CD1c-positive myeloid dendritic cell (primary cell): Measurements from ENCODE around the gene CLSTN2.

Experiments
- DNase-seq: peaks from one replicate; pipeline ENCODE4 v3.0.0-alpha.2; 2016; ENCODE audit errors: extremely low spot score

CLSTN2 gene

DNA sequence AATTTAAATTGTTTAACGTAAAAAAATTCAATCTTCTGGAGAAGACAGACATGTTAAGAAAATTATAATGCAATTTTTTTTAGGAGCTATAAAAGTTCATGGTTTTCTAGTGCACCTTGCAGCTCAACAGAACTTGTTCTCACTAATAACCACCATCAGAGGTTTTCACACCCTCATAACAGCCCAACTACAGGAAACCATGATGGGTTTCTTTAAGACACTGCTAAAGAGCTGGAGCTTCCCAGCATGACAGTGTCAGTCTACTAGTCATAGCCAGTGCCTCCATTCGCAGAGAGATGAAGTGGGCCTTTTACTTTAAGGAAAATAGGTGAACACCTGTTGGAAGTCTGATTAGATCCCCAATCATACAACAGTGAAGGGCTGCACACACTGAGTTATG is 518.8 kb downstream of the CLSTN2 start:
- no peak for DNase-seq

DNA sequence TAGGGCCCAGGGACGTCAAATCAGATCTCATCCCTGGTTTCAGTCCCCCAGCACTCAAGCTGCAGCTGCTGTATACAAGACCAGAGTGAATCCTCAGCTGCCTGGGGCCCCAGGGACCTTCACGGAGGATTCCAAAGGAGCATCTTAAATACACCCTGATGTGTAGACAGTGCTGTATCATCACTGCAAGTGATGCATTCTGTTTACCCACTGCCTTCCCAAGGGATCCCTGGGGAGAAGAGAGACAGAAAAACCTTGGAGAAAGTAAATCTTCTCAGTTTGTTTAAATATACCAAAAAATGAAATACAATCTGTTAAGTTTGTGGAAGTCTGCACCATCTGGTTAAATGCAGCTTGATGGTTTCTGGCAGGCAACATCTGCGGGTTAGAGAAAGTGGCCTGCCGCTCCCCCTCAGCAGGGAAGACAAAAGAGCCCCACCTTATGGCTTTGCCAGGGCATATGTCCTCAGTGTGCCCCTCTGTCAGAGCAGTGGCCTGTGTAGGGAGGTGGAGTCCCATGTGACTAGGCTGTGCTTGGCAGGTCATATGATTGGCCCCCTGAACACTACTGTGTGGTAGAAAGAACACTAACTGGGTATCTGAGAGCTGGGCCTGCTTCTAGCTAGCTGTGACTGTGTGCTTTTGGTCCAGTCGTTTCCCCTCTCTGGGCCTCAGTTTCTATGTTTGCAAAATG is 520.7 kb downstream of the CLSTN2 start:
- DNase-seq, result no peak

DNA sequence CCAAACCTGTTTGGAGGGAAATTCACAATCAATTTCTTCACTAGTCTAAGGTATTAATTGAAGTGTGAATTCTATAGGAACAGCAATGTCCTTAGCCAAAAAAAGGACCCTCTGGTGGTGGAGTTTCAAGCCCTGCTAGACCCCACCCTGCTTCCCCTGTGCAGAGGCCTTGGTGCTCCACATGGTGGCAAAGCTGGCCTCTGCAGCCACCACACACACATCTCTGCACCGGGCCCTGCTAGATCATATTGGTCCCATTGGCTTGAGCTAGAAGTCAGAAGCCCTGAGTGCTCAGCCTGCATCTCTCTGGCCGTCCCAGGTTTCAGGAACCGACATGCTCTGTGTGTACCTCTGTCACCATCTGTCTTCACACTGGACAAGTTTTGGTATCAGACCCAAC is 522.0 kb downstream of the CLSTN2 start:
- no peak for DNase-seq

DNA sequence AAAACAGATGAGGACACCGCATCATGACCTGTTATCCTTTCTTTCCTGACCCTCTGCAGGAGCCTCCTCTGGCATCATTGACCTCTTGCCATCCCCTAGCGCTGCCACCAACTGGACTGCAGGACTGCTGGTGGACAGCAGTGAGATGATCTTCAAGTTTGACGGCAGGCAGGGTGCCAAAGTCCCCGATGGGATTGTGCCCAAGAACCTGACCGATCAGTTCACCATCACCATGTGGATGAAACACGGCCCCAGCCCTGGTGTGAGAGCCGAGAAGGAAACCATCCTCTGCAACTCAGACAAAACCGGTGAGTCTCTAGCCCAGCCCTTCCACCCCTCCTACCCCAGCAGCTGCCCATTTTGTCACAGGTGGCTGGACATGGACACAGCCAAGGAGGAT is 524.5 kb downstream of the CLSTN2 start:
- DNase-seq, result no peak

DNA sequence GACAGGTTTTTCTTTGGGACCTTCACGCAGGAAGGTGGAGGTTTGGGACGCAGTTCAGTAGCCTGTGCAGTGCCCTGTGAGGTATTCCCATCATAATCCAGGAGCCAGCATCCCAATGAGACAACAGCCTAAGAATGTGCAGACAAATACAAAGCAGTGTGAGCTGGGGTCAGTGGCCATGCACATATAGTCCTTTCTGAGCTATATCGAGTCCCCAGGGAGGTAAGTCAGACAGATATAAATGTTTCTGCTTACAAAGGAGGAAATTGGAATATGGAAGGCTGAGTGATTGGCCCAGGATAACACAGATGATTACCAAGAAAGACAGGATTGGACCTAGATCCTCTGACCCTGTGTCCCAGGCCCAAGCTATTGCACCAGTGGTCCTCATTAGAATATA is 526.3 kb downstream of the CLSTN2 start:
- no peak for DNase-seq

DNA sequence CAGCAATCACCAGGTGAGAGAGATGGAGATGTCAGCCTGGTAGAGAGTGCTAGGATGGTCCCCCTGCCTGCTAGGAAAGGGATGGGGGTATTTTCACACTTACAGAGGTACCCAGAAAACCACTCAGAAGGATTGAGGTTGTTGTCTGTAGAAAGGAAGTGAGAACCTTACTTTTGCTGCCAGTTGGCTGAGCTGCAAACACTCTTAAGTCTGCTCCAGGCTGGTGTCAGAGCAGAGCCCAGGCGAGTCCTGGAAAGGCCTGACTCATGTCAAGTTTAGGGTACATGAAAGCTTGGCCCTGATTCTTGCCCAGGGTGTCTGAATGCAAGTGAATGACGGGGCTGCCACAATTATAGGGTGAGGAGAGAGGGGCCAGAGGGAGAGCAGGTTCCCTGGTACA is 528.4 kb downstream of the CLSTN2 start:
- DNase-seq, result no peak

DNA sequence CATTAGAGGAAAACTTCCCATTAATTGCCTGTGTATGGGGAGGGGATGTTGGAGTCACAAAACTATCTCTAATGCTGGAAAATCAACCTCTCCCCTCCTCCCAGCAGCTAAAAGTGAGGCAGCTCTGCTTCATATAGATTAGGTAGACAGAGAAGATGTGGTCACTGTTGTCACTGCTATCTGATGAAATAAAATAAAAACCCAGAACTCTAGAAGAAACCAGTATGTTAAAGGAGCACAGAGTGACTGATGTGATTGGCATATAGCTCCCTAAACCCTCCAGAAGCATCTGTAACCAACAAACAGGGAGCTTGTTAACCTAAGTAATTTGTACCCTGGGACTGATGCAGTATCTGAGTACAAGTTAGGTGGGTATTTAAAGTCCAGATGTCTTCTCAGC is 531.0 kb downstream of the CLSTN2 start:
- DNase-seq, result no peak

DNA sequence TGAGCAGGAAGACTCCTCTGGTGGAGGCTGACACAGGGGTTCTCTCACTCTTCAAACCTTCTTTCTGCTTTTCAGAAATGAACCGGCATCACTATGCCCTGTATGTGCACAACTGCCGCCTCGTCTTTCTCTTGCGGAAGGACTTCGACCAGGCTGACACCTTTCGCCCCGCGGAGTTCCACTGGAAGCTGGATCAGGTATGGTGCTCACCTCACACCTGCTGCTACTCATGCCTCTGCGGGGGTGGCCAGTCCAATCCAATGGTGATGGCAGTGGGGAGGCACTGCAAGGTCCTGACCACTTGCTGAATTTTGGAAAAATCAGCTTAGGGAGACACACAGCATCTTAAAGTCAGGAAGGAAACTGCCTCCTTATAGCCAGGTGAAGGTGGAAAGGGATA is 531.5 kb downstream of the CLSTN2 start:
- DNase-seq, result no peak

DNA sequence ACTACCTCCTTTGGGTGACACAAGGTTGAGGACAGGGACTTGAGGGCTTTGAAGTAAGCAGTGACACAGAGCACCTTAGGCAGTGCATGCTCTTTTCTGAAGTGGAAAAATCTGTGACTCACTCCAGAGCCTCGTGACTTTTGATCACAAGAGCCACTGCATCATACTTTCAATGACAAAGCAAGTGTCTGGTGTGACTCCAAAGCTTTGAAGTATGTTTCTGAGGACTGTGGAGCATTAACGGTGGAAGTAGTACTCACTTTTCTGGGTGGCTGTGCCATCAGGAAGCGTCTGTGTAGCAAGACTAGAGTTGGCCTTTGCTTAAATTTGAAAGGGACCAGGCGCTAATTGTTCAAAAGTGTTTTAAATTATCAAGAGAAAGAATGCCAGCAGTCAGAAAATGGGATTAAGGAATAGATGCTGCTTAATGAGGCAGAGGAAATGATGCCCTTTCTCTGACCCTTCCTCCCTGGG is 532.2 kb downstream of the CLSTN2 start:
- no peak for DNase-seq

DNA sequence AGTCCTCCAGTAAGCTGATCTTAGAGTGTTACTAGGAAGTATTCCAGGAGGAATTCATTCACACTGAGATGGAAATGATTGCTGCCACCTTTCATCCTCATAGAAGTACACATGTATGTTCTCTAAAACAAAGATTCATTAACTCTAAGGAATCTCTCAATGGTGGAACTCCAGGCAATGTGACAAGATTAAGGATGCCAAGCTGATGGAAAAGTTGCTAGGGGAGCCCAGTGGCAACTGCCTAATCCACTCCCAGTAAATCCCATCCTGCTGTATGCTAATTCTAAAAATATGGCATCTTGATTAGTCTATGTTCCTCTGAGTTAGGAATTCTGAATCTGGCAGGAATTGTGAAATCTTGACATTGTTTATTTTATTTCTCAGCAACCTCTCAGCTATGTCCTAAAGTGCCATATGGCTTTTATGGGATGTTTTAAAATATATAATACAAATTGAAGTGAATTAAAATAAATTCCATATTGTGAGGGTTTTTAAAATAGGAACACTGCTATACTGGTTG is 532.9 kb downstream of the CLSTN2 start:
- no peak for DNase-seq

DNA sequence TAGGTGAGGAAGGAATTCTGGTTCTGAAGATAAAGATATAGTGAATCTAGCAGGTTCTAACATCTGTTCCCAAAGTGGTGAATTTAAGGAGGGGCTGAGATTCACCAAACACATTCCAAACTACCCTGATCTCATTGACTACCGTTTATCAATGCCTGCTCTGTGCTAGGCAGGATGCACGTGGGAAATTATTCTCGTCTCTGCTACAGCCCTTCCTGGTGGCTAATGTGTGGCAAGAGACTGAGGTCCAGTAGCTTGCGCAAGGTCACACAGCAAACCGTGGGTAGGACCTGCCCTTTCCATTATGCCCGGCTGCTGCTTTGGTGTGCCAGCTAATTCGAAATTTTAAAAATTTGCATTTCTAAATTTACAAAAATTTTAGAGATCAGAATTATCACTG is 533.4 kb downstream of the CLSTN2 start:
- no peak for DNase-seq

DNA sequence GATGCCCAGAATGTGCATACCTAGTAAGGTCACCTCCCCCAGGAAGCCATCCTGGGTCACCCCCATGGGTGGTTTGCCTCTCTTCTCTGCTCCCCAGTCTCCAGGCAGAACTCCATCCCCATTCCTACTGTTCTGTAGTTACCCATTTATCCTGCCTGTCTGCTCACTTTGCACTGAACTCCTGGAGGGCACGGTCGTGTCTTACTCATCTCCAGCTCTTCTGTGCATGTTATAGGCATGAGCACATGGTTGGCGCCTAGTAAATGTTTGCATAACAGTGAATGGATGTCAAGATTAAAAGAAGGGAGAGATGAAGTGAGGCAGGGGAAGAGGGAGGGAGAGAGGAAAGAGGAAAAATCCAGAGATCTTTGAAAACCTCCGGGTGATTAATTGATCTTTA is 534.5 kb downstream of the CLSTN2 start:
- DNase-seq, result no peak

DNA sequence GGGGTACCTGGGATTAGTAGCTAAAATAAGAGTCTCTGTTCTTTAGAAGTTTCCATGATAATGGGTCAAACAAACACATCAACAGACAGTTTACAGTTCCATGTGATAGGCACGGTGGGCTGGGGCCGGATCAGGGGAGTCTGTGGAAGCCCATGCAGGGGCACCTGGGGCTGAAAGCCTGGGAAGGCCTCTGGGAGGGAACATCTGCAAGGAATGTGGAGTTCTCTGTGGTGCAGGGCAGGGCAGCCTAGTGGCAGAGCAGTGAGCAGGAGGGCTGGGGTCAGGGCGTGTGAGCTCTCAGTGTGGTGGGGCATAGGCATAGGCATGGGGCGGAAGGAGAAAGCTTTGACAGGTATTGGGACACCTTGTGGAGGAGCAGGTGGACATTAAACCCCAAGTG is 535.2 kb downstream of the CLSTN2 start:
- no peak for DNase-seq

DNA sequence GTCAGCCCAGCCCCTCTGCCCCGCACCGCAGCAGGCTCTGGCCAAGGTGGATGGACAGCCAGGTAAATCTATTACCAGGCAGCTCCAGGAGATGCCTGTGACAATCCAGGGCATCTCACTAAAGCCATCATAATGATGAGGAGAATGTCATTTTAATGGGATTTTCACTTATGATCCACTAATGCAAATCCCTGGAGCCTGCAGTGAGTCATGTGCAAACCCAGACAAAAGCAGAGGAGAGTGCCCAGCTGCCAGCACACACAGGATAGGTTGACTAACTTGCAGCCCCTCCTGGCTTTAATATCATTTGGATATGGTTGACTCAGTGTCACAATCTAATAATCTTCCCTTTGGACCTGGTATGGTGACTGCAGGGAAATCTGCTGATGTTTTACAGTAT is 536.0 kb downstream of the CLSTN2 start:
- no peak for DNase-seq

DNA sequence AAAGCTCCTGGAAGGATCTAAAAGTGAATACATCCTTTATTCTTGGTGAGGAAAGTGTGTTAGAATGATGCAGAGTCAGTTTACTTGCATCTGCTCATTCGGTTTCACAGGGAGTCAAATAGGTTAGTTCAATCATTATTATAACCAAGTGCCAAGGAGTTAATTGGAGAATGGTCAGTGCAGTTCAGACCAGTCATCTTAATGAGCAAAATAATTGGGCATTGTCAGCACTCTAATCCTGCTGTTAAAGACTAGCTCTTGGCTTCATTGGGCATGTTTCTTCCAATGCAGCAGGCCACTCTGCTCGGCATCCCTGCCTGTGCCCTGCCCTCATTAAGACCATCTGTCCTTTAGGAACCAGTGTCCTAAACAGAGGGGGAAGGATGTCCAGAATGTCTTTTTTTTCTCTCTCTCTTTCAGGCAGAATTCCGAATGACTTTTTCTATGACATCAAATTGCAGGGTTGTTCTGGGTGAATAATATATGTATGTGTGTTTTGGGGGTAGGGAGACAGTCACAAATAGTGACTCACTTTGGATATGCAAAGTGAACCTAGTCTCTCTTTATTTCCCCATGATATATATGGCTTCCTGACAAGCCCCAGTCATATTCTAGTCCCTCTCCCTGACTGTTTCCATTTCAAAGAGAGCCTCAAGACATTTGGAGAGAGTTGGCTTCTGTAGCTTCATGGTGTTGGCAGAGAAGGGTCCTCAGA is 537.5 kb downstream of the CLSTN2 start:
- no peak for DNase-seq

DNA sequence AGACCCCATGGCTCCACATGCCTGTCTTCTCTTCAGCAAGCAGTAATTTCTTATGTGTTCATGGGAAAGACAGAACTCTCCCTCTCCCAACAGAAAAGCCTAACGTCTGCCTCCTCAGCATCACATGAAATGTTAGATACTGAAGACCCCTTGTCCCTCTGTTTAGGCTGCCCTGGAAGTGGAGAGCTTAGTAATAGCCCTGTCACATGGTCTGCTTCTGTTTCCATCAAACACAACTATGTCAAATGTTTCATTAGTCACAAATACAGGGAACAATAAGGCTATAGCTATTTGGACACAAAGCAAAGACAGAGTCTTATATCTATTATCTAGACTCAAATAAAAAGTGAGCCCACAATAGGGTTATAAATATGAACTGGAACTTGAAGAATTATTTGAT is 552.6 kb downstream of the CLSTN2 start:
- DNase-seq, result no peak

DNA sequence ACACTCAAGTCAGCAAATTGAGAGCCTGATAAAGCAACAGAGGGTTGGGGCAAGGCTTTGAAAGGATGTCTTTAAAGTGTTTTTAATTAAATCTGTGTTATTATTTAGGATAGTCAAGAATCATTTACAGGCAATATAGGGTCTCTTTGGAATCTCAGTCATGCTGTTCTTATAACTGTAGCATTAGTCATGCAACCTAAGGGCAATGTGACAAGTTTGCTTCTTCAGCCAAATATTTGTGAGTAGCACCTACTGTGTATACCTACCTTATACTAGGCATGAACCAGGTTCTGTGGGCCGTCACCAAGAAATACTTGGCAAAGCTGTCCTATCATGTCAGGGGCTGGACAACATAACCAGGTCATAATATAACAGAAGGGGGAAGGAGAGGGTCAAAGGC is 558.3 kb downstream of the CLSTN2 start:
- DNase-seq, result no peak

DNA sequence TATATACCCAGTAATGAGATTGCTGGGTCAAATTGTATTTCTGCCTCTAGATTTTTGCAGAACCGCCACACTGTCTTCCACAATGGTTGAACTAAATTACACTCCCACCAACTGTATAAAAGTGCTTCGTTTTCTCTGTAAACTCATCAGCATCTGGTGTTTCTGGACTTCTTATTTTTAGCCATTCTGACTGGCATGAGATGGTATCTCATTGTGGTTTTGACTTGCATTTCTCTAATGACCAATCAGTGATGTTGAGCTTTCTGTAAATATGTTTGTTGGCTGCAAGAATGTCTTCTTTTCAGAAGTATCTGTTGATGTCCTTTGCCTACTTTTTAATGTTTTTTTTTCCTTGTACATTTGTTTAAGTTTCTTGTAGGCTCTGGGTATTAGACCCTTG is 560.0 kb downstream of the CLSTN2 start:
- DNase-seq, result no peak

DNA sequence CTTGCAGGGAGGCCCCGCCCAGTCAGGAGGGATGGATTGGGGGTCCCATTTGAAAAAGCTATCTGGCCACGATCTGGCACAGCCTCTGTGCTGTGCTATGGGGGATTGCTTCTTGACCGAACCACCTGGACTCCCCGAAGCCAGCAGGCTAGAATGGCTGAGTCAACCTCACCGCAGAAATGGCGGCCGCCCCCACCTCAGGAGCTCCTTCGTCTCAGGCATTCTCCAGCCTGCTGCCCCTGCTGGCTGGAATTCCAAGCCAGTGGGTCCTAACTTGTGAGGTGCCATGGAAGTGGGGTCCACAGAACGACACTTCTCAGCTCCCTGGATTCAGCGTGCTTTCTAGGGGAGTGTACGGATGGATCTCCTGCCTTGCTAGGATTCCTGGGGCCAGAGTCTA is 562.3 kb downstream of the CLSTN2 start:
- no peak for DNase-seq

DNA sequence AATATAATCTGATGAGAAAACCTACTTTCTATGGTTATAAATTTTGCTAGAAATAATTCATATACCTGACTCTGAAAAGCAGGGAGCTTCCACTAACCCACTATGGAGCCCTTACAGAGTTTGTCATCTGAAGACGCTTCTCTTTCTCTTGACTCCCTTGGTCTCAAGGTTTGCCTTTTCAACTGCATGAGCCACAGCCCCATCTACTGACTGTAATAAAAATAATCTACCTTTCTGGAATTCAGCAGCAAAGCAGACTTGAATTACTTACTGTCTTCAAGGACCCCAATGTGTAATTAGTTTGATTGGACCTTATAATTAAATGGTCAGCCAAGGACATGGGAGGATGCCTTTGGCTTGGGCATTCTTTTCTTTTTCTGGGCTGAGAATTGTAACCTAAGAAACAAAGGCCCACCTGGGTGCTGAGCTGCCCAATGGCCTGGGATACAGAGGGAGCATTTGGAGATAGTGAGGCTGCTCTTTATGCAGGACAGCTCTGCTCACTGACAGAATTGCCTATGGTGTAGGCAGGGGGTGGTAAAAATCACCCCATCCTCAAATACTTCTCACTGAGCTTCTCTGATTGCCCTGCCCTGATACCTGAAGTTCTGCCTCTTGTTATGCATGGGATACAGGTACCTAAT is 564.3 kb downstream of the CLSTN2 start:
- no peak for DNase-seq

DNA sequence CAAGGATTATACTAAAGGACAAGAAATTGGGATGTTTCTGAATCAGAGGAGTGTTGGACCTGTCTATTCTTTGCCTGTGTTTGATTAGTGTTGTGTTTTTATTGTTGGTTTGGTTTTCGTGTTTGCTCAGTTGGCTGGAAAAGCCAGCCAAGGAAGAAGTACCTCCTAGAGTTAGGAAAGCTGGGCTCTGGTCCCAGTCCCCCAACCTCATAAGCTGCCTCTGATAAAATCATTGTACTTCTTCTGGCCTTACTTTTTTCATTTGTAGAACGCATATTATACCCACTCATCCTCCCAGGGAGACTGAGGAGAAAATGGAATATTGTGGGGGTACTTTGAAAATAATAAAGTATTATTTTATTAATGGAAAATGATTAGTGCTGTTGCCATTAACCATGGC is 565.5 kb downstream of the CLSTN2 start:
- DNase-seq, result no peak

DNA sequence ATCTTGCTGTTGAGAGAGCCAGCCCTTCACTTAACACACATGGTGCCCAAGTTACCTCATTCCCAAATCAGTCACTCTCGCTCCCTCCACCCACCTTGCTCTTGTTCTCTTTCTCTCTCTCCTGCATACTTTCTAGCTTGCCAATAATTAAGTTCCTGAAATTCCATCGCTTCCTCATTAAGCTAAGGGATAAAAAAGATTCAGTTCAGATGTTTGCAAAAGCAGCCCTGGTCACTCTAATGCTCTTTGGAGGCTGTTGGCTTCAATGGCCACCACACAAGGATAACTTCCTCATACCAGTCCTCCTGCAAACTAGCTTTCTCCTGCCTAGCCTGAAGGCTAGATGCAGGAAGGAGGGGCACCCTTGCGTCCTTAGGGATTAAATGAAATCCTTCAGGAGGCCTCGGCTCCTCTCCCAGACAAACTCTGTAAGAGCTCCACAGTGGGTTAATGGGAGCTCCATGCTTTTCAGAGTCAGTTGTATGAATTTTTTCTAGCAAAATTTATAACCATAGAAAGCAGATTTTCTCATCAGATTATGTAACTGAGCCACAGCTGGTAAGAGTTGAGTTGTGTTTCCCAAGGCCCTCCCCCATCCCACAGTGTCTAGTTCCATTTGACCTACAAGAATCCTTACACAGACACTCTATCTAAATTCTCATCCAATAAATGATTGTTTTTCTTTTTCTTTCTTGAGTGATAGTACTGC is 566.2 kb downstream of the CLSTN2 start:
- DNase-seq, result no peak
